ENCODE results near the gene NECAB2. TPM values are rescaled to one million over a fixed set of nuclear protein-coding genes. Genes with fewer than 3 reads are reported as not detected.

The NECAB2 gene
- total and polyA plus RNA-seq, 7 donors: 0.34 to 3.1 (median 1.8) TPM; not detected in 4

GRCh38 chr16:84042879-84043485 lies 74.9 kb downstream of the NECAB2 start:
- 21 to 57% methylated on average over 22 of the region's 22 CpGs for WGBS, 2 donors
- DNase-seq: no peak
- Histone ChIP-seq H3K27ac (no peak overlapping the region), H3K4me3 (no peak overlapping the region), H3K36me3 (no peaks in the 10 kb centered on the region), H3K4me1 (no peaks in the 10 kb centered on the region), H3K27me3 (peaks cover 0 to 5% (median 0%) of the 10 kb centered on the region in 3 donors), H3K9me3 (no peaks in the 10 kb centered on the region)
- intact Hi-C loops (cut with DNase I): no loop called here
- TF ChIP-seq POLR2A (IDR thresholded peaks at IDR 0.05) (no peak), EP300 (IDR thresholded peaks at IDR 0.05) (no peak), CTCF (IDR thresholded peaks at IDR 0.05) (no peak), POLR2AphosphoS5 (IDR thresholded peaks at IDR 0.05) (no peak)

GRCh38 chr16:84043486-84044117 lies 75.6 kb downstream of the NECAB2 start:
- Histone ChIP-seq H3K27ac (no peak overlapping the region), H3K4me1 (no peaks in the 10 kb centered on the region), H3K36me3 (peaks cover 0 to 4% (median 0%) of the 10 kb centered on the region in 4 donors), H3K9me3 (no peaks in the 10 kb centered on the region), H3K27me3 (peaks cover 0 to 5% (median 0%) of the 10 kb centered on the region in 3 donors), H3K4me3 (no peak overlapping the region)
- TF ChIP-seq POLR2AphosphoS5 (IDR thresholded peaks at IDR 0.05) (no peak), CTCF (IDR thresholded peaks at IDR 0.05) (no peak), EP300 (IDR thresholded peaks at IDR 0.05) (no peak), POLR2A (IDR thresholded peaks at IDR 0.05) (no peak)
- DNase-seq: no peak
- 23 to 45% methylated on average over 18 of the region's 18 CpGs for WGBS, 2 donors
- intact Hi-C loops (cut with DNase I): no loop called here

- no peak overlapping the region for H3K4me3 ChIP-seq
- no peak overlapping the region for H3K27ac ChIP-seq
- peaks cover 0 to 5% (median 0%) of the 10 kb centered on the region in 3 donors for H3K27me3 ChIP-seq
- peaks cover 0 to 4% (median 0%) of the 10 kb centered on the region in 4 donors for H3K36me3 ChIP-seq
- intact Hi-C loops (cut with DNase I): no loop called here
- WGBS, 2 donors: 35 to 46% methylated on average over 5 of the region's 5 CpGs
- no peaks in the 10 kb centered on the region for H3K9me3 ChIP-seq
- TF ChIP-seq POLR2AphosphoS5 (IDR thresholded peaks at IDR 0.05) (no peak), EP300 (IDR thresholded peaks at IDR 0.05) (no peak), CTCF (IDR thresholded peaks at IDR 0.05) (no peak), POLR2A (IDR thresholded peaks at IDR 0.05) (no peak)
- DNase-seq: no peak
- H3K4me1 ChIP-seq: no peaks in the 10 kb centered on the region
Measured at GRCh38 chr16:84044118-84044488, 76.1 kb downstream of the NECAB2 start.

GRCh38 chr16:84045001-84045817 lies 77.2 kb downstream of the NECAB2 start:
- no peak overlapping the region for H3K27ac ChIP-seq
- no peaks in the 10 kb centered on the region for H3K9me3 ChIP-seq
- 67 to 75% methylated on average over 36 of the region's 36 CpGs for WGBS, 2 donors
- no peaks in the 10 kb centered on the region for H3K4me1 ChIP-seq
- H3K36me3 ChIP-seq: peaks cover 0 to 15% (median 4%) of the 10 kb centered on the region in 4 donors
- no peak for DNase-seq
- intact Hi-C loops (cut with DNase I): no loop called here
- H3K27me3 ChIP-seq: peaks cover 0 to 5% (median 0%) of the 10 kb centered on the region in 3 donors
- H3K4me3 ChIP-seq: no peak overlapping the region
- TF ChIP-seq POLR2A (IDR thresholded peaks at IDR 0.05) (no peak), CTCF (IDR thresholded peaks at IDR 0.05) (no peak), EP300 (IDR thresholded peaks at IDR 0.05) (no peak), POLR2AphosphoS5 (IDR thresholded peaks at IDR 0.05) (no peak)
